ENCODE results near the gene EPHB1.

GRCh38 chr3:135213213-135213612, 418.2 kb downstream of the EPHB1 start:
- TF ChIP-seq POLR2AphosphoS5 (IDR thresholded peaks at IDR 0.05; ENCODE audit: low read depth, low read length) (no peak), POLR2A (IDR thresholded peaks at IDR 0.05; ENCODE audit: low read depth, low read length) (no peak), POU2F2 (IDR thresholded peaks at IDR 0.05; ENCODE audit: low read depth, low read length) (no peak), SPI1 (IDR thresholded peaks at IDR 0.05; ENCODE audit: low read depth, low read length) (no peak)

All from GM12891 (cell line).